GM20000 (cell line): ENCODE data around the gene ANKRD33B.

Source experiments
- DNase-seq: peaks from one replicate; pipeline ENCODE4 v3.0.0; 2012; ENCODE audit warnings: low spot score
- CTCF ChIP-seq: IDR thresholded peaks from 2 replicates; pipeline ENCODE4 v1.5.1; 2012; ENCODE audit warnings: mild to moderate bottlenecking, control low read depth; ENCODE audit errors: extremely low read depth, missing control alignments

The ANKRD33B gene

GRCh38 chr5:10619649-10620048 is 55.8 kb downstream of the ANKRD33B start:
- TF ChIP-seq CTCF, result no peak

GRCh38 chr5:10620346-10620745 is 56.5 kb downstream of the ANKRD33B start:
- TF ChIP-seq CTCF, result no peak
- DNase-seq, result no peak

More at GRCh38 chr5:10619649-10620048, 55.8 kb downstream of the ANKRD33B start:
- no peak for DNase-seq

GRCh38 chr5:10621832-10622231 is 58.0 kb downstream of the ANKRD33B start:
- no peak for DNase-seq
- no peak for TF ChIP-seq CTCF

GRCh38 chr5:10622810-10623209 is 58.9 kb downstream of the ANKRD33B start:
- TF ChIP-seq CTCF, result no peak
- DNase-seq, result no peak

GRCh38 chr5:10623305-10623910 is 59.5 kb downstream of the ANKRD33B start:
- no peak for DNase-seq
- TF ChIP-seq CTCF, result no peak

- TF ChIP-seq CTCF, result no peak
- no peak for DNase-seq
These were observed 60.3 kb downstream of the ANKRD33B start for GRCh38 chr5:10624206-10624605.

GRCh38 chr5:10624679-10625078 is 60.8 kb downstream of the ANKRD33B start:
- no peak for DNase-seq
- no peak for TF ChIP-seq CTCF
